ENCODE results near the gene SPAG6.

GRCh38 chr10:22333167-22333974 is 11.9 kb upstream of the SPAG6 start:
- TF ChIP-seq CTCF (IDR thresholded peaks at IDR 0.05) = no peak
- no peak for TF ChIP-seq POLR2AphosphoS5 (IDR thresholded peaks at IDR 0.05)
- no peak for TF ChIP-seq EP300 (IDR thresholded peaks at IDR 0.05)
- TF ChIP-seq POLR2A (IDR thresholded peaks at IDR 0.05) = no peak

All from upper lobe of left lung (tissue), 4 donors.